Rectal smooth muscle tissue (tissue), 1 donor: Measurements from ENCODE around the gene SLC29A1.
"Not testable (repeated sequence)": the region's sequence is repeated elsewhere in the genome, so short reads cannot be mapped to it uniquely, and the experiment has no call there.

Source experiments
- H3K27ac ChIP-seq: one replicate; pipeline ENCODE4 v1.7.0; 2013; ENCODE audit warnings: low read depth, low read length, inconsistent platforms
- H3K27me3 ChIP-seq: one replicate; pipeline ENCODE4 v1.7.0; 2013; ENCODE audit warnings: low read length; ENCODE audit not compliant: control insufficient read depth, insufficient read depth
- H3K36me3 ChIP-seq: one replicate; pipeline ENCODE4 v1.7.0; 2013; ENCODE audit warnings: low read length; ENCODE audit not compliant: control insufficient read depth, insufficient read depth
- H3K4me1 ChIP-seq: one replicate; pipeline ENCODE4 v1.7.0; 2013; ENCODE audit warnings: low read length; ENCODE audit not compliant: control insufficient read depth, insufficient read depth
- H3K4me3 ChIP-seq: one replicate; pipeline ENCODE4 v1.7.0; 2013; ENCODE audit warnings: low read length
- H3K9ac ChIP-seq: one replicate; pipeline ENCODE4 v1.7.0; 2013; ENCODE audit warnings: low read length

The SLC29A1 gene

DNA sequence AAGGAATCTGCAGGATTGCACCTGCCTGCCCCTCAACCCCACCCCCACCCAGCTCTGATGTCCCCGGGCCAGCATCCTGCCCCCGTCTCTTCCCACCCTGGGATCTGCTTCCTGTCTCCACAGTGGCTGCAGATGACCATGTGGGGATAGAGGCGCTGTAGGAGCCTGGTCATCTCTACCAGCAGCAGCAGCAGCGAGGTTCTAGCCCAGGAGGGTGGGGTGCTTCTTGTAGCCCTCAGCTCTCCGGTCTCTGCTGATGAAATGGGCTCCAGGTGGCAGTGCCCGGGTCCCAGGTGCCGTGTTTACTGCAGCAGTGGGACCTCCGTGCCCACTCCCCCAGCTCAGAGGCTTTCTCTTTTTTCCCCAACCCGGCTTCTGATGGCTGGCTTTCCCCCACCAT lies 39.6 kb upstream of the SLC29A1 start:
- Histone ChIP-seq H3K27me3 (no peaks in the 10 kb centered on the region), H3K9ac (no peak overlapping the region), H3K27ac (no peak overlapping the region), H3K4me1 (no peaks in the 10 kb centered on the region), H3K36me3 (no peaks in the 10 kb centered on the region), H3K4me3 (no peak overlapping the region)

DNA sequence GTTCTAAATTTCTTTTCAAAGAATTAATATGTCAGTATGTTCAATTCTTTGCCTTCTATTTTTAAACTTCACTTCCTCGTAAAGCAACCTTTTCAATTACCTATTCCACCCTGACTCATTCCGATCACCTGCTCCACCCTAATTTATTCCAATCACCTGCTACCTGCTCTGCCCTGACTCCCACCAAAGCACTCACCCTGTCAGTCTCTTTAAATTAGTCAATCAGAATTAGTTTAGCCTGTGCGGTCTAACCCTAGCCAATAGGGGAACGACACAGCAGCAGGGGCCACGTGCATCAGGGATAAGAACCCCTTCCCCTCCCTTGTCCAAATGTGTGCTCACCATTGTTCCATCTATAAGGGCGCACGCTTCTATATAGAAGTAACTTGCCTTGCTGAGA lies 38.0 kb upstream of the SLC29A1 start:
- not testable (repeated sequence) for H3K36me3 ChIP-seq, H3K9ac ChIP-seq, H3K4me3 ChIP-seq, H3K27ac ChIP-seq, H3K27me3 ChIP-seq, H3K4me1 ChIP-seq

DNA sequence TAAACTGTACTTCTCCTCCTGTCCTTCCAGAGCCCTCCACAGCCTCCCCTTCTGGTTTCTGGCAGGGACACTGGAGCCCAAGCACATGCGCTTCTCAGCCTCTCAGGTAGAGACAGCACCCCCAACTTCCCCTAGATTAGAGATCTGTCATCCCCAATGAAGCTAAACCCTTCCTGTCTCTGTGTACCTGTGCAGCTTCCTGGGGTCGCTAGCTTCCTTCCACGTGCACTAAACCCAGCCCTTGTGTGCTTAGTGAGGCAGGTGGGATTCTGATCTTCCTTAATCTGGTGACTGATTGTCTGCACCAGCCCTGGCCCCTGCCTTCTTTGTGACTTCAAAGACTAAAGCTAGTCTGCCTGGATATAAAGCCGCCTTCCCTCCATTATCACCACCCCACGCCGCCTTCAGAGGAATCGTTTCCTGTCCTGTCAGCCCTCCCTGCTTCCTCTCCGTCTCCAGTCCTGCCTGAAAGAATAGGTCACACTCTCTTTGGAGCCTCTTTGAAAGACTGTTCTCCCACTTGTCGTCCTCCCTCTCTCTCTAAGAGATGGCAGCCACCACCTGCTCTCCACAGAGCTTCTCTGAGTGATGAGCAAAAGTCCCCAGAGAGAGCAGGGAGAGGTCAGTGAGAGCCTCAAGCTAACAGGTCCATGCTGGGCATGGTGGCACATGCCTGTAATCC lies 37.3 kb upstream of the SLC29A1 start:
- H3K27ac ChIP-seq: no peak overlapping the region
- no peaks in the 10 kb centered on the region for H3K36me3 ChIP-seq
- H3K9ac ChIP-seq: no peak overlapping the region
- no peak overlapping the region for H3K4me3 ChIP-seq
- H3K4me1 ChIP-seq: no peaks in the 10 kb centered on the region
- no peaks in the 10 kb centered on the region for H3K27me3 ChIP-seq

- Histone ChIP-seq H3K27me3 (no peaks in the 10 kb centered on the region), H3K36me3 (no peaks in the 10 kb centered on the region), H3K4me3 (no peak overlapping the region), H3K4me1 (no peaks in the 10 kb centered on the region), H3K9ac (no peak overlapping the region), H3K27ac (no peak overlapping the region)
These were observed 36.8 kb upstream of the SLC29A1 start for GRCh38 chr6:44186635-44187025.

- no peaks in the 10 kb centered on the region for H3K36me3 ChIP-seq
- no peaks in the 10 kb centered on the region for H3K27me3 ChIP-seq
- no peak overlapping the region for H3K9ac ChIP-seq
- H3K4me3 ChIP-seq: no peak overlapping the region
- H3K27ac ChIP-seq: no peak overlapping the region
- H3K4me1 ChIP-seq: no peaks in the 10 kb centered on the region
These were observed 34.6 kb upstream of the SLC29A1 start for GRCh38 chr6:44188819-44189218.

GRCh38 chr6:44189257-44189656 lies 34.1 kb upstream of the SLC29A1 start:
- no peaks in the 10 kb centered on the region for H3K27me3 ChIP-seq
- H3K4me1 ChIP-seq: no peaks in the 10 kb centered on the region
- H3K4me3 ChIP-seq: no peak overlapping the region
- H3K36me3 ChIP-seq: no peaks in the 10 kb centered on the region
- no peak overlapping the region for H3K27ac ChIP-seq
- H3K9ac ChIP-seq: no peak overlapping the region

GRCh38 chr6:44190715-44191114 lies 32.7 kb upstream of the SLC29A1 start:
- Histone ChIP-seq H3K36me3 (no peaks in the 10 kb centered on the region), H3K27ac (no peak overlapping the region), H3K4me1 (no peaks in the 10 kb centered on the region), H3K9ac (no peak overlapping the region), H3K4me3 (no peak overlapping the region), H3K27me3 (no peaks in the 10 kb centered on the region)

- Histone ChIP-seq H3K4me1 (no peaks in the 10 kb centered on the region), H3K27me3 (no peaks in the 10 kb centered on the region), H3K36me3 (no peaks in the 10 kb centered on the region), H3K4me3 (no peak overlapping the region), H3K27ac (no peak overlapping the region), H3K9ac (no peak overlapping the region)
These were observed 30.9 kb upstream of the SLC29A1 start for GRCh38 chr6:44192428-44193041.

- Histone ChIP-seq H3K9ac (no peak overlapping the region), H3K27ac (no peak overlapping the region), H3K36me3 (no peaks in the 10 kb centered on the region), H3K27me3 (no peaks in the 10 kb centered on the region), H3K4me1 (no peaks in the 10 kb centered on the region), H3K4me3 (no peak overlapping the region)
These were observed 30.0 kb upstream of the SLC29A1 start for GRCh38 chr6:44193307-44193910.

GRCh38 chr6:44194326-44194725 lies 29.1 kb upstream of the SLC29A1 start:
- Histone ChIP-seq H3K27me3 (no peaks in the 10 kb centered on the region), H3K27ac (no peak overlapping the region), H3K4me1 (no peaks in the 10 kb centered on the region)

GRCh38 chr6:44196351-44196750 lies 27.0 kb upstream of the SLC29A1 start:
- H3K4me3 ChIP-seq, H3K36me3 ChIP-seq, H3K4me1 ChIP-seq, H3K27me3 ChIP-seq, H3K9ac ChIP-seq, H3K27ac ChIP-seq: not testable (repeated sequence)

More at GRCh38 chr6:44194326-44194725, 29.1 kb upstream of the SLC29A1 start:
- Histone ChIP-seq H3K9ac (no peak overlapping the region), H3K4me3 (no peak overlapping the region), H3K36me3 (no peaks in the 10 kb centered on the region)

DNA sequence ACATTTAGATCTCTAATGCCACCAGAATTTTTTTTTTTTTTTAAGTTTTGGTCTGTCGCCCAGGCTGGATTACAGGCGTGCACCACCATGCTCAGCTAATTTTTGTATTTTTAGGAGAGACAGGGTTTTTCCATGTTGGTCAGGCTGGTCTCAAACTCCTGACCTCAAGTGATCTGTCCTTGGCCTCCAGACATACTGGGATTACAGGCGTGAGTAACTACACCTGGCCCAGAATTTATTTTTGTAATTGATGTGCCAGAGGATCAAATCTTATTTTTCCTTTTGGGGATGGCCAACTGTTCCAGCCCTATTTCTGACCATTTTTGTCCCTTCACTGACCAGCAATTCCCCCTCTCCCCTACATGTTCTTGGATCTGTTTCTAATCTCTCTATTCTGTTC lies 24.7 kb upstream of the SLC29A1 start:
- H3K27me3 ChIP-seq: no peaks in the 10 kb centered on the region

DNA sequence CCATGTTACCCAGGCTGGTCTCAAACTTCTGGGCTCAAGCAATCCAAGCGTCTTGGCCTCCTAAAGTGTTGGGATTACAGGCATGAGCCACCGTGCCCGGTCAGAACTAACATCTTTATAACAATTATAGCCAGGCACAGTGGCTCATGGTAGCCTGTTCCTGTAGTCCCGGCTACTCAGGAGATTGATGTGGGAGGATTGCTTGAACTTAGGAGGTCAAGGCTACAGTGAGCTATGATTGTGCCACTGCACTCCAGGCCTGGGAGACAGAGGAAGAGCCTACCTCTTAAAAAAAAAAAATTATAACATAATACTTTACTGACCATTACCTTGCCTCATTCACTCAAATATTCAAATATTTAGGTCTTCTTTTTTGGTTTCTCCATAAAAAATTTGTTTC lies 23.5 kb upstream of the SLC29A1 start:
- Histone ChIP-seq H3K4me1 (no peaks in the 10 kb centered on the region), H3K27me3 (no peaks in the 10 kb centered on the region), H3K4me3 (no peak overlapping the region), H3K36me3 (no peaks in the 10 kb centered on the region), H3K27ac (no peak overlapping the region), H3K9ac (no peak overlapping the region)

More for the DNA sequence above, 24.7 kb upstream of the SLC29A1 start:
- Histone ChIP-seq H3K4me3 (no peak overlapping the region), H3K36me3 (no peaks in the 10 kb centered on the region), H3K4me1 (no peaks in the 10 kb centered on the region), H3K27ac (no peak overlapping the region), H3K9ac (no peak overlapping the region)
